HepG2 (cell line): ENCODE measurements around the gene HOXA11. TPM values are rescaled to one million over a fixed set of nuclear protein-coding genes. Genes with fewer than 3 reads are reported as not detected.
A peak's percentile ranks its signal among the peaks of the same experiment; 100 is the strongest.

ENCODE experiments used
- AHR ChIP-seq: IDR thresholded peaks from 2 replicates; pipeline ENCODE4 v1.6.1; 2018; ENCODE audit warnings: missing genetic modification reagents, missing compliant biosample characterization
- BATF2 ChIP-seq: sonication (generic); formaldehyde crosslinking; IDR thresholded peaks from 2 replicates; pipeline ENCODE4 v1.8.0; 2022; ENCODE audit warnings: mild to moderate bottlenecking, missing genetic modification reagents, moderate library complexity
- BORCS8-MEF2B ChIP-seq: sonication (generic); formaldehyde crosslinking; IDR thresholded peaks from 2 replicates; pipeline ENCODE4 v1.8.0; 2022; ENCODE audit warnings: mild to moderate bottlenecking, missing genetic modification reagents
- ESRRA ChIP-seq: sonication (generic); formaldehyde crosslinking; IDR thresholded peaks from 2 replicates; pipeline ENCODE4 v1.5.1; 2020; ENCODE audit warnings: mild to moderate bottlenecking, low read depth, missing genetic modification reagents
- HMGXB3 ChIP-seq: sonication (generic); formaldehyde crosslinking; IDR thresholded peaks from 2 replicates; pipeline ENCODE4 v1.4.0; 2020; ENCODE audit warnings: missing genetic modification reagents, borderline replicate concordance
- REXO4 ChIP-seq: sonication (generic); formaldehyde crosslinking; IDR thresholded peaks from 2 replicates; pipeline ENCODE4 v1.8.0; 2022; ENCODE audit warnings: missing genetic modification reagents, mild to moderate bottlenecking, borderline replicate concordance
- THAP8 ChIP-seq: sonication (generic); formaldehyde crosslinking; IDR thresholded peaks from 2 replicates; pipeline ENCODE4 v1.5.1; 2020; ENCODE audit warnings: missing genetic modification reagents, mild to moderate bottlenecking, borderline replicate concordance
- THAP9 ChIP-seq: sonication (generic); formaldehyde crosslinking; IDR thresholded peaks from 2 replicates; pipeline ENCODE4; 2020; ENCODE audit warnings: missing genetic modification reagents, mild to moderate bottlenecking, borderline replicate concordance
- ZBED4 ChIP-seq: sonication (generic); formaldehyde crosslinking; IDR thresholded peaks from 2 replicates; pipeline ENCODE4 v1.4.0; 2020; ENCODE audit warnings: missing genetic modification reagents, borderline replicate concordance
- ZBTB34 ChIP-seq: sonication (generic); formaldehyde crosslinking; IDR thresholded peaks from 2 replicates; pipeline ENCODE4 v1.8.0; 2022; ENCODE audit warnings: mild to moderate bottlenecking, missing genetic modification reagents
- ZNF446 ChIP-seq: sonication (generic); formaldehyde crosslinking; IDR thresholded peaks from 2 replicates; pipeline ENCODE4 v1.5.0; 2020; ENCODE audit warnings: mild to moderate bottlenecking, missing genetic modification reagents
- ZNF543 ChIP-seq: sonication (generic); formaldehyde crosslinking; IDR thresholded peaks from 2 replicates; pipeline ENCODE4 v1.4.0; 2020; ENCODE audit warnings: mild to moderate bottlenecking, missing genetic modification reagents
- ZNF652 ChIP-seq: IDR thresholded peaks from 2 replicates; pipeline ENCODE4 v1.6.1; 2016; ENCODE audit warnings: low read depth, borderline replicate concordance
- ZNF776 ChIP-seq: sonication (generic); formaldehyde crosslinking; IDR thresholded peaks from 2 replicates; pipeline ENCODE4 v1.4.0; 2020; ENCODE audit warnings: mild to moderate bottlenecking, missing genetic modification reagents
- polyA plus RNA-seq, 8 experiments: library from polyadenylated mRNA; depleted of rRNA in 3 of 8; stranded (reverse) in 7 of 8; unstranded in 1 of 8; fragments of >200 nt; fragmentation: Illumina TruSeq in 4 of 8; extraction: Trizol in 4 of 8; gene quantifications; 2 replicates each; pipeline versions ENCODE4 v1.2.1 to v1.2.3, GENCODE V29; 2011 to 2016; ENCODE audit warnings: low read depth in 4 of 8, missing spikeins in 1 of 8, mixed read lengths in 1 of 8; ENCODE audit not compliant: insufficient read depth in 1 of 8
- total RNA-seq, 5 experiments: library from RNA; depleted of rRNA; stranded (reverse); fragments of >200 nt; fragmentation: Illumina TruSeq; extraction: Trizol; gene quantifications; 2 replicates each; pipeline ENCODE4 v1.2.3, GENCODE V29; 2016; ENCODE audit warnings: low read depth in 1 of 5

Gene HOXA11
- total and polyA plus RNA-seq, 2 of the 13 experiments (the other 11 are each of a cell fraction or from before 2014, with no cell fraction given), result not detected

GRCh38 chr7:27160546-27161213, 24.4 kb downstream of the HOXA11 start (continued):
- TF ChIP-seq ZBED4 (no peak), THAP8 (no peak), HMGXB3 (CRISPR knock-in tag) (no peak), BATF2 (CRISPR knock-in tag) (no peak), ZNF543 (peak; percentile 42; the same call in 1 of the 2 replicates), ZNF776 (CRISPR knock-in tag) (peak; percentile 88), ESRRA (no peak), ZBTB34 (CRISPR knock-in tag) (no peak), BORCS8-MEF2B (CRISPR knock-in tag) (no peak), AHR (no peak), REXO4 (CRISPR knock-in tag) (no peak), THAP9 (CRISPR knock-in tag) (no peak), ZNF446 (CRISPR knock-in tag) (no peak), ZNF652 (CRISPR knock-in tag) (no peak)
